GM21447 (cell line): ENCODE measurements around the gene TMUB2.
A peak's percentile ranks its signal among the peaks of the same experiment; 100 is the strongest.

ENCODE experiments used
- ATAC-seq: cut with Tn5 transposase; IDR thresholded peaks from one replicate; pipeline ENCODE4 v1.9.1; 2021; ENCODE audit not compliant: unreplicated experiment

Gene TMUB2

GRCh38 chr17:44202756-44203155, 16.0 kb downstream of the TMUB2 start:
- ATAC-seq, result no peak

GRCh38 chr17:44203731-44204440, 17.1 kb downstream of the TMUB2 start:
- no peak for ATAC-seq

- no peak for ATAC-seq
These were observed 17.7 kb downstream of the TMUB2 start for GRCh38 chr17:44204441-44204882.

- no peak for ATAC-seq
These were observed 19.4 kb downstream of the TMUB2 start for GRCh38 chr17:44205962-44206824.

- no peak for ATAC-seq
These were observed 20.0 kb downstream of the TMUB2 start for GRCh38 chr17:44206825-44207155.

- ATAC-seq, result no peak
These were observed 20.5 kb downstream of the TMUB2 start for GRCh38 chr17:44207319-44207718.

- ATAC-seq, result no peak
These were observed 21.0 kb downstream of the TMUB2 start for GRCh38 chr17:44207743-44208142.

- no peak for ATAC-seq
These were observed 23.1 kb downstream of the TMUB2 start for GRCh38 chr17:44209786-44210341.

- ATAC-seq, result peak; percentile 69
These were observed 23.8 kb downstream of the TMUB2 start for GRCh38 chr17:44210342-44211192.

- ATAC-seq, result no peak
These were observed 24.8 kb downstream of the TMUB2 start for GRCh38 chr17:44211281-44212265.

- no peak for ATAC-seq
These were observed 26.0 kb downstream of the TMUB2 start for GRCh38 chr17:44212507-44213402.

- no peak for ATAC-seq
These were observed 26.8 kb downstream of the TMUB2 start for GRCh38 chr17:44213403-44214229.

- ATAC-seq, result no peak
These were observed 27.4 kb downstream of the TMUB2 start for GRCh38 chr17:44214230-44214494.

- no peak for ATAC-seq
These were observed 28.1 kb downstream of the TMUB2 start for GRCh38 chr17:44214896-44215295.

GRCh38 chr17:44216173-44216572, 29.4 kb downstream of the TMUB2 start:
- ATAC-seq, result no peak

GRCh38 chr17:44216694-44217093, 29.9 kb downstream of the TMUB2 start:
- ATAC-seq, result no peak

GRCh38 chr17:44217738-44218343, 31.1 kb downstream of the TMUB2 start:
- no peak for ATAC-seq
